Omental fat pad (tissue), 4 donors: ENCODE results near the gene METTL4. TPM values are rescaled to one million over a fixed set of nuclear protein-coding genes. Genes with fewer than 3 reads are reported as not detected.
A peak's percentile ranks its signal among the peaks of the same experiment; 100 is the strongest.
"Not testable (repeated sequence)": the region's sequence is repeated elsewhere in the genome, so short reads cannot be mapped to it uniquely, and the experiment has no call there.

Source experiments
- ATAC-seq: fragments of 150-250 bp; one replicate; pipeline ENCODE4 v1.9.1; 2016; ENCODE audit warnings: mild to moderate bottlenecking, moderate library complexity; ENCODE audit not compliant: low FRiP score
- DNase-seq: peaks from one replicate; pipeline ENCODE4 v3.0.0-alpha.2; 2019; ENCODE audit warnings: low spot score
- total RNA-seq, 4 donors: library from RNA; depleted of rRNA; stranded (reverse); fragments of >200 nt; gene quantifications; one replicate each; pipeline ENCODE4 v1.1.0, GENCODE V29; 2016
- TF ChIP-seq, protein P1 (sequence below), 3 donors: fragments of 450-650 bp; IDR thresholded peaks; one replicate each; pipeline ENCODE4 v1.5.1; 2016 to 2017; ENCODE audit warnings: antibody characterized with exemption in 3 of 3, mild to moderate bottlenecking in 3 of 3, moderate library complexity in 2 of 3

The METTL4 gene
- total RNA-seq, 4 donors from 2014 or later, result 4.7 to 15.8 (median 5.1) TPM

DNA sequence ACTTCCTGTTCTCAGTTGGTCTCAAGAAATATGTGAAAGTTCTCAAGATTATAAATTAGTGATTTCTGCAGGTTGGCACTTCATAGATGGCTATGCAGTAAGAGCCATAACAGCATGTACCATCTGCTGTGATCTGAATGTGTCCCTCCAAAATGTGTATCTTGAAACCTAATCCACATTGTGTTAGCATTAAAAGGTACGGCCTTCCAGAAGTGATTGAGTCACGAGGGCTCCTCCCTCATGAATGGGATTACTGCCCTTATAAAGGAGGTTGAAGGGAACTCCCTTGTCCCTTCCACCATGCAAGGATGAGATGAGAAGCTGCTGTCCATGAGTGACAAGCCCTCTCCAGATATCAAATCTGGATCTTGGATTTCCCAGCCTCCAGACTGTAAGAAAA lies 45.0 kb downstream of the METTL4 start:
- DNase-seq (no peak), ATAC-seq (no peak)
- TF ChIP-seq, protein P1, sequence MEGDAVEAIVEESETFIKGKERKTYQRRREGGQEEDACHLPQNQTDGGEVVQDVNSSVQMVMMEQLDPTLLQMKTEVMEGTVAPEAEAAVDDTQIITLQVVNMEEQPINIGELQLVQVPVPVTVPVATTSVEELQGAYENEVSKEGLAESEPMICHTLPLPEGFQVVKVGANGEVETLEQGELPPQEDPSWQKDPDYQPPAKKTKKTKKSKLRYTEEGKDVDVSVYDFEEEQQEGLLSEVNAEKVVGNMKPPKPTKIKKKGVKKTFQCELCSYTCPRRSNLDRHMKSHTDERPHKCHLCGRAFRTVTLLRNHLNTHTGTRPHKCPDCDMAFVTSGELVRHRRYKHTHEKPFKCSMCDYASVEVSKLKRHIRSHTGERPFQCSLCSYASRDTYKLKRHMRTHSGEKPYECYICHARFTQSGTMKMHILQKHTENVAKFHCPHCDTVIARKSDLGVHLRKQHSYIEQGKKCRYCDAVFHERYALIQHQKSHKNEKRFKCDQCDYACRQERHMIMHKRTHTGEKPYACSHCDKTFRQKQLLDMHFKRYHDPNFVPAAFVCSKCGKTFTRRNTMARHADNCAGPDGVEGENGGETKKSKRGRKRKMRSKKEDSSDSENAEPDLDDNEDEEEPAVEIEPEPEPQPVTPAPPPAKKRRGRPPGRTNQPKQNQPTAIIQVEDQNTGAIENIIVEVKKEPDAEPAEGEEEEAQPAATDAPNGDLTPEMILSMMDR (IDR thresholded peaks at IDR 0.05), result no peak

DNA sequence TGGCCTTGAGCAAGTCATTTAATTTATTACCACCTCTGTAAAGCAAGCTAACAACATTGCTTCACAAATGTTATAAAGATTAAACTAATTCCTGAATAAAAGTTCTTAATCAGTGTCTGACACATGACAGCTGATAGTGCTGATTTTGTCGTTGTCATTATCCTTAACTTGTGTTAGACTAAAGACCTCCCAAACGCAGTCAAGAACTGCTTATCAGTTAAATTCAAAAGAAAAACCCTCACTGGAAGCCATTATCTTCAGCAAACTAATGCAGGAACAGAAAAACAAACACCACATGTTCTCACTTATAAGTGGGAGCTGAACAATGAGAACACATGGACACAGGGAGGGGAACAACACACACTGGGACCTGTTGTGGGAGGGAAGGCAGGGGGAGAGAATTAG lies 46.5 kb downstream of the METTL4 start:
- ATAC-seq, DNase-seq: not testable (repeated sequence)

DNA sequence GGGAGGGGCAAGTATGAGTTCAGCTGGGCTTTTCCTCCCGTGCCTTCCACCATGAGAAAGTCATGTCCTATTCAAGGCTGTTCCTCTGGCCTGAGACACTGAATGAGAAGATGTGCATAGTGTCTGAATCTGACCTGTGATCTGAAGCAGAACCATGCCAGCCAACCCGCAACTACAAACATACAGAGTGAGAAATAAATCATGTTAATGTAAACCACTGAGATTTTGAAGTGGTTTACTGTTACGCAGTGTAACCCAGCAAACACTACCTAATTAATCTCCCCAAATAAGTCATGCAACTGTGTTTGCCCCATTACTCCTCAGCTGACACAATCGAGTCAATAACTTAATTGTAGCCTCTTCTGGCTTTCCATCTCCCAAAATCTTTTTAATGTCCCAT lies 49.2 kb downstream of the METTL4 start:
- DNase-seq (no peak), ATAC-seq (no peak)
- TF ChIP-seq, protein P1 (IDR thresholded peaks at IDR 0.05), result no peak

DNA sequence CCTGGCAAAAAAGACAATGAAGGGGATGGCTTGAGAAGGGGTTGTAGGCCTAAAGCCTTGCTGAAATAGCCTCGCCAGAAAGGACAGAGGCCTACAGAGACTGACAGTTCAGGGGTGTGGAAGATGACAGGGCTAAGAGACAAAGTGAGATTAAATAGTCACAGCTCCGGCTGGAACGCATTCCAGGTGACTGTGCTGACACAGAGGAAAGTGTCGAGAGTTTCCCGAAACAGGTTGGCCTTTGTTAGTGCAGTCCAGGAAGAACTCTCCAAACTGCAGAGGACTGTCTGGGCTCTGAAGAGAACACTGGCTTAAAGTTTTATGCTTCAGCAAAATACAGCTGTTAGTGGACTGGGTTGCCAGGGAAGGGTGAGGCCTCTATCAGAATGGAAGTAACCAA lies 52.8 kb downstream of the METTL4 start:
- ATAC-seq (no peak), DNase-seq (no peak)
- TF ChIP-seq, protein P1 (IDR thresholded peaks at IDR 0.05), result no peak

DNA sequence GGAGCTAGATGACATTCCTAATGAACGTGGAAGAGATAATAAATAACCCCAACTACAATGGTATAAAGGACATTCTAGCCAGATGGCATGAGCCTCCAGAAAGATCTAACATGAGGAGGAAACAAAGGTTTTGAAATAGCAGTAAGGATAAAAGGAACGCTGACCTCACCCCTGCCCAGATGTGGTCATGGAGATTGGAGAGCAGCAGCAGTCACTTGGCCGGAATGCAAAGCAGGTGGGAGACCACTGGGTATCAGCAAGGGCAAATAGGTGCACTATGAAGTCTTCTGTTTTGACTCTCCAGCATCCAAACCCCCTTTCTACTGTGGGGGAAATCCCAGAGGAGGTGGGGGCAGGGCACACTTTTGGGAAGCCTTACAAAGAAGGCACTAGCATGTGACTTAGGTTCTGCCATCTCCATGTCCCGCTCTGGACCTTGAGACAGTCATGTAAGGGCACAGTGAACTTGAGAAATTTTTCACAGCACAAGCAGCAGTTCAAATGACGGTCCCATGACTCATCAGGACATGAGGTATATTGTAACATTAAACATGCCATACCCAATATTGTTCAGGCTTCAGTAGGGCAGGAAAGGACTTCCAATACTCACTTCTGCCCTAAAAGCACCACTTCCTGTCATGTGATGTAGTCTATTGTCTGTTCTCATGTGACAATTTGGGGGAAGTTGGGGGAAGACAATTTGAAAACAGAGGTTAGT lies 55.2 kb downstream of the METTL4 start:
- ATAC-seq (peak; percentile 69), DNase-seq (no peak)
- TF ChIP-seq, protein P1 (IDR thresholded peaks at IDR 0.05), result no peak

DNA sequence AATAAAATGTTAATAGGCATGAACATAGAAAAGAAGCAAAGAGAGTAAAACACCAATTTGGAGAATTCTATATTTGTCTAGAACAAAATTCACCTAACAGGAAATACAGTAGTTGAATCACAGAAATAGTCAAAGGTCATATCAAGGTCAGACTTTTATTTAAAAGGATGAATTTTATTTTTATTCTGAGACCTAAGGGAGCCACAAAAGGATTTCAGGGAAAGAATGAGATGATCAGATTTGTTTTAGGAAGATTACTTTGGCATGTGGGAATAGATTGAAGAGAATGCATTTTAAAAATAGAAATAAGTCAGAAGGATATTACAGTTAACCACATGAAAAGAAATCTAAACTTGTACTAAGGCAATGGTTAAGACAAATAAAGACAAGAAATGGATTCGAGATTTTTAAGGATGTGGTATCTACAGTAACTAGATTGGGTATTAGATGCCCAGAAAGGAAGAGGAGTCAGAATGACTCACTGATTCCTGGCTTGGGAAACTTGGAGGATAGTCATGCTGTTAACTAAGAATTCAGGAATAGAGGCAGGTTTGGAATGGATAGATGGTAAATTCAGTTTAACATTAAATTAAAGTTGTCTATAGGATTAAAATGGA lies 56.0 kb downstream of the METTL4 start:
- DNase-seq, result no peak
- ATAC-seq, result peak; percentile 68
- TF ChIP-seq, protein P1 (IDR thresholded peaks at IDR 0.05), result no peak

DNA sequence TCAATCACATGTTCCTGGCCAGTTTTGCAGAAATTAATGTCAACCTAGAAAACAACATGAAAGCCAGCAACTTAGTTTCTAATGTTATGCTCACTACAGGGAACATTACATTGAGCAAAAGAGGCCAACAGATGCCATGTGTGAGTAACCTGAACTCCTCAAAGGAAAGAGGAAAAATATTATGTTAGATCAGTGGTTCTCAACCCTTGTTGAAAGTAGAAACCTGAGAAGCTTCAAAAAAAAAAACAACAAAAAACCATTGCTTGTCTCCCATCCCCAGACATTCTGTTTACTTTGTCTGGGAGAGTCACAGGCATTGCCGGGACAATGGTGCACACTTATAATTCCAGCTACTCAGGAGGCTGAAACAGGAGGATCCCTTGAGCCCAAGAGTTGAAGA lies 57.7 kb downstream of the METTL4 start:
- TF ChIP-seq, protein P1 (IDR thresholded peaks at IDR 0.05), result no peak
- no peak for DNase-seq
- ATAC-seq, result no peak
